Glutamatergic neuron (in vitro differentiated cells): Measurements from ENCODE around the gene ATP8A2. TPM values are rescaled to one million over a fixed set of nuclear protein-coding genes. Genes with fewer than 3 reads are reported as not detected.

Experiments used
- DNase-seq: peaks from one replicate; pipeline ENCODE4 v3.0.0; 2022
- H3K27ac Mint-ChIP-seq: one replicate; pipeline ENCODE4 v1.8.0; 2020; ENCODE audit warnings: mild to moderate bottlenecking, mixed read lengths, inconsistent platforms; ENCODE audit not compliant: unreplicated experiment
- H3K27me3 Mint-ChIP-seq: one replicate; pipeline ENCODE4 v1.8.0; 2020; ENCODE audit warnings: mild to moderate bottlenecking, moderate library complexity, mixed read lengths, inconsistent platforms; ENCODE audit not compliant: unreplicated experiment
- H3K36me3 Mint-ChIP-seq: one replicate; pipeline ENCODE4 v1.8.0; 2020; ENCODE audit warnings: mild to moderate bottlenecking, mixed read lengths, inconsistent platforms; ENCODE audit not compliant: unreplicated experiment
- H3K4me1 Mint-ChIP-seq: one replicate; pipeline ENCODE4 v1.8.0; 2020; ENCODE audit warnings: mild to moderate bottlenecking, low read depth, mixed read lengths, inconsistent platforms; ENCODE audit not compliant: unreplicated experiment
- H3K4me3 Mint-ChIP-seq: one replicate; pipeline ENCODE4 v1.8.0; 2020; ENCODE audit warnings: mild to moderate bottlenecking, mixed read lengths, inconsistent platforms; ENCODE audit not compliant: unreplicated experiment
- H3K9me3 Mint-ChIP-seq: one replicate; pipeline ENCODE4 v1.8.0; 2020; ENCODE audit warnings: mild to moderate bottlenecking, moderate library complexity, mixed read lengths, inconsistent platforms; ENCODE audit not compliant: unreplicated experiment
- total RNA-seq: library from RNA; stranded (reverse); fragmentation: NEBNext Ultra II Directional; extraction: Animal tissue kit (Norgen Biotek cat#: 25700); gene quantifications from one replicate; pipeline ENCODE4 v1.2.1, GENCODE V29; 2021; ENCODE audit not compliant: unreplicated experiment
- TF ChIP-seq, protein P1 (sequence below): fragments of 200-600 bp; sonication (generic); IDR thresholded peaks from one replicate; pipeline ENCODE4 v1.5.0; 2021; ENCODE audit not compliant: partially characterized antibody, unreplicated experiment

Gene ATP8A2
- total RNA-seq, 1 donor from 2014 or later = 70.1 TPM

DNA sequence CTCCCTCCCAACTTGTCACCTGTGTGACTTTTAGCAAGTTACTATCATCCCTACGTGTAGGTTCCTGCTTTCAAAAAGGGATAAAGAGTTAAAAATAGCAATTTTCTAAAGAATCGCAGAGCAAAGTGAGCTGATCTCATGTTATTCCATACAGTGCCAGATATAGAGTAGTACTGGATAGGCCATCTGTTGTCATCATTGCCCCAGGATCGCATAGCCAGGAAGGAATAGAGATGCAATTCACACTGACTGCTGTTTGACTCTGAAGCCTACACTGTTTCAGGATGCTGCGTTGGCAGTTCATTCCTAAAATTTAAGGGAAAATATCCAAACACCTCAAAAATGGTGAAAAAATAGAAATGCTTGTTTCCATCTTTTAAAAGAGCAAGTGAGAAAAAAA, 541.2 kb downstream of the ATP8A2 start:
- TF ChIP-seq, protein P1, sequence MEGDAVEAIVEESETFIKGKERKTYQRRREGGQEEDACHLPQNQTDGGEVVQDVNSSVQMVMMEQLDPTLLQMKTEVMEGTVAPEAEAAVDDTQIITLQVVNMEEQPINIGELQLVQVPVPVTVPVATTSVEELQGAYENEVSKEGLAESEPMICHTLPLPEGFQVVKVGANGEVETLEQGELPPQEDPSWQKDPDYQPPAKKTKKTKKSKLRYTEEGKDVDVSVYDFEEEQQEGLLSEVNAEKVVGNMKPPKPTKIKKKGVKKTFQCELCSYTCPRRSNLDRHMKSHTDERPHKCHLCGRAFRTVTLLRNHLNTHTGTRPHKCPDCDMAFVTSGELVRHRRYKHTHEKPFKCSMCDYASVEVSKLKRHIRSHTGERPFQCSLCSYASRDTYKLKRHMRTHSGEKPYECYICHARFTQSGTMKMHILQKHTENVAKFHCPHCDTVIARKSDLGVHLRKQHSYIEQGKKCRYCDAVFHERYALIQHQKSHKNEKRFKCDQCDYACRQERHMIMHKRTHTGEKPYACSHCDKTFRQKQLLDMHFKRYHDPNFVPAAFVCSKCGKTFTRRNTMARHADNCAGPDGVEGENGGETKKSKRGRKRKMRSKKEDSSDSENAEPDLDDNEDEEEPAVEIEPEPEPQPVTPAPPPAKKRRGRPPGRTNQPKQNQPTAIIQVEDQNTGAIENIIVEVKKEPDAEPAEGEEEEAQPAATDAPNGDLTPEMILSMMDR = no peak
- H3K9me3 Mint-ChIP-seq = peaks cover 6% of the 10 kb centered on the region
- H3K4me3 Mint-ChIP-seq = no peak overlapping the region
- DNase-seq = no peak
- H3K27ac Mint-ChIP-seq = no peak overlapping the region
- peaks cover 25% of the 10 kb centered on the region for H3K4me1 Mint-ChIP-seq
- H3K36me3 Mint-ChIP-seq = no peaks in the 10 kb centered on the region
- peaks cover 2% of the 10 kb centered on the region for H3K27me3 Mint-ChIP-seq

DNA sequence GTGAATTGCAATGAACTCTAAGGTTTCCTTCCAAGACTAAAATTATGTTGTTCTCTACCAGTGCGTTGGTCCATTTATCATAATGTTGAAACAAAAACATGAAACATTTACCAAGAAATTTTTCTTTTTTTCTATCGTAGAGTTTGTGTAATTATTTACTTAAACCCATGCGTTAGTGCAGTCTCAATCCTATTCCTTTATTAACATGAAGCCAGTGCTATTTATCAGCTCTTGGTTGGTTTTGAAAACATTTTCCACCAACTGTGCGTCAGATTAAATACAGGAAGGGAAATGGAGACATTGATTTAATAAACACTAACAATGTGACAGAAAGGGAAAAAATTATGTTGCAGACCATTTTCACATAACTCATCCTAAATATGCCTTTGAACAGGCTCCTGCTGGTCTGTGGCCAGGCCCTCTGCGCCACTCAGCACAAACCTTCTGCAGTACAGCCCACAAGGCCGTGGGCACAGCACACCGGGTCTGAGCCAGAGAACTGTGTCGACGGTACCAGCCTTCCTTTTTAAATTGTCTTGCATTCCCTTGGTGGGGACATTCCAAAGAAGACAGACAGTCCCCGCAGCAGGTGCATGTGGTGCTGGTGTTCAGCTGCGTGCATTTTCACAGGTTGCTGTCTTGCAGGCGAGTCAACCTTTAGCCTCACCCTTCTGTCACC, 544.2 kb downstream of the ATP8A2 start:
- H3K4me3 Mint-ChIP-seq = no peak overlapping the region
- TF ChIP-seq, protein P1 = no peak
- H3K4me1 Mint-ChIP-seq = peaks cover 9% of the 10 kb centered on the region
- H3K36me3 Mint-ChIP-seq = no peaks in the 10 kb centered on the region
- no peak overlapping the region for H3K27ac Mint-ChIP-seq
- H3K9me3 Mint-ChIP-seq = peaks cover 9% of the 10 kb centered on the region
- peaks cover 4% of the 10 kb centered on the region for H3K27me3 Mint-ChIP-seq
- no peak for DNase-seq

DNA sequence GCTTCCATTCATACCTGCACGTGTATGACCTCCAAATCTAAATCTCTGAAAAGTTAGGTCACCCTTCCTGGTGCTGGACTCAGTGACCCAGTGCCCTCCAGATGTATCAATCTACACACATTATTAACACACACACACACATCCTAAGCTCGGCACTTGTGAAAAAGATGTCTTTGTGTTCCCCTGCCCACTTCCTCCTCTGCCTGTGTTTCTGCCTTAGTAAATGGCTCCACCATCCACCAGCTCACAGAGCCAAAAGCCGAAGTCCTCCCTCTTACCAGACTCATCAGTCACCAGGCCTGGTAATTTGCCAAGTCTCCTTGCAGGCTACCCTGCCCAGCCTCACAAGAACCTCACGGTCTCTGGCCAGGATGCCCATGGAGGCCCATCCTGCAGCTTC, 548.5 kb downstream of the ATP8A2 start:
- H3K36me3 Mint-ChIP-seq = peaks cover 8% of the 10 kb centered on the region
- H3K9me3 Mint-ChIP-seq = peaks cover 10% of the 10 kb centered on the region
- peaks cover 18% of the 10 kb centered on the region for H3K4me1 Mint-ChIP-seq
- TF ChIP-seq, protein P1 = no peak
- DNase-seq = no peak
- H3K27me3 Mint-ChIP-seq = peaks cover 3% of the 10 kb centered on the region
- no peak overlapping the region for H3K27ac Mint-ChIP-seq
- no peak overlapping the region for H3K4me3 Mint-ChIP-seq

DNA sequence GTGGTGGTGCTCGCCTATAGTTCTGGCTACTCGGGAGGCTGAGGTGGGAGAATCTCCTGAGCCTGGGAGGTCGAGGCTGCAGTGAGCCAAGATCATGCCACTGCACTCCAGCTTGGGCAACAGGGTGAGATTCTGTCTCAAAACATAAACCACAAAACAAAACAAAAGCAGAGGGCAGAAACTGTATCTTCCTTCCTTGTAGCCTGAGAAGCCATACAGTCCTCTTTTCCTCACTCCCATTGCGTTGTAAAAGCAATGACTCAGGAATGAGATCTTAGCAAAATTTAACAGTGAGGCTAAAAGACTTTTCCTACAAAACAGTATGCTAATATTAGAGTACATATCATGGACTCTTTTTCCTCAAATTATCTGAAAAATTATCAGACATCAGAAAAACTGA, 549.2 kb downstream of the ATP8A2 start:
- H3K4me1 Mint-ChIP-seq = peaks cover 18% of the 10 kb centered on the region
- no peak overlapping the region for H3K4me3 Mint-ChIP-seq
- H3K9me3 Mint-ChIP-seq = peaks cover 10% of the 10 kb centered on the region
- TF ChIP-seq, protein P1 = no peak
- no peak for DNase-seq
- H3K27ac Mint-ChIP-seq = no peak overlapping the region
- H3K27me3 Mint-ChIP-seq = peaks cover 3% of the 10 kb centered on the region
- peaks cover 8% of the 10 kb centered on the region for H3K36me3 Mint-ChIP-seq

DNA sequence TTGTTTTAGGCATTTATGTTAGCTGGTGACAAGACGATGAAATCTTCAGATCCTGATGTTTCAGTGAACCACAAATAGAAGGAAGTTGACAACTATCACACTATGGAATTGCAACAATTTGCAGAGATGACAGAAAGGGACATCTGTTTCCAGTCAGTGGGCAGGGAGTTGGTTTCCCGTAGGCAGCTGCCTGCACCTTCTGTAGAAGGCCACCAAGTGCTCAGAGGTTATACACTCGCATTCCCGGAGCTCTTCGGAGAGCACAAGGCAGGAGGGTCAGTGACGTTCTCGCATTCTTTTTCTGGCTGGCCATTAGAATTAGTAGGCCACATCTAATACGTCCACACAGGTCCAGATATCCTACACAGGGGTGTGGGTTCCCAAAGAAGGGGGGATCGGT, 550.6 kb downstream of the ATP8A2 start:
- no peak for DNase-seq
- Mint-ChIP-seq H3K4me3 (peak overlapping the region; percentile 57), H3K27me3 (peaks cover 3% of the 10 kb centered on the region), H3K36me3 (peaks cover 8% of the 10 kb centered on the region), H3K4me1 (peaks cover 24% of the 10 kb centered on the region), H3K27ac (peak overlapping the region; percentile 44), H3K9me3 (peaks cover 10% of the 10 kb centered on the region)
- TF ChIP-seq, protein P1 = no peak
